ENCODE measurements around the gene ITIH4. TPM values are rescaled to one million over a fixed set of nuclear protein-coding genes. Genes with fewer than 3 reads are reported as not detected.

The ITIH4 gene
- total RNA-seq, 2 donors from 2014 or later = 6.0 to 6.2 TPM

- Histone ChIP-seq H3K4me3 (ENCODE audit: low read length) (no peak overlapping the region), H3K27me3 (ENCODE audit: control insufficient read depth, insufficient read depth, low read length, poor library complexity, severe bottlenecking) (no peaks in the 10 kb centered on the region), H3K9ac (ENCODE audit: extremely low read depth, low read length, poor library complexity, severe bottlenecking) (no peak overlapping the region), H3K27ac (ENCODE audit: low read depth, low read length) (no peak overlapping the region), H3K36me3 (ENCODE audit: control insufficient read depth, insufficient read depth, low read length) (no peaks in the 10 kb centered on the region), H3K9me3 (ENCODE audit: control insufficient read depth, low read length) (no peaks in the 10 kb centered on the region), H3K4me1 (ENCODE audit: control insufficient read depth, insufficient read depth, low read length) (no peaks in the 10 kb centered on the region)
- Mint-ChIP-seq H3K36me3 (ENCODE audit: low read depth) (no peaks in the 10 kb centered on the region), H3K4me1 (peaks cover 17% of the 10 kb centered on the region), H3K27me3 (ENCODE audit: insufficient read depth) (no peaks in the 10 kb centered on the region), H3K4me3 (no peak overlapping the region), H3K27ac (no peak overlapping the region), H3K9me3 (no peaks in the 10 kb centered on the region)
- no peak for DNase-seq
- WGBS, 2 experiments (ENCODE audit: insufficient coverage in 1 of 2, insufficient read length in 1 of 2) = 92 to 100% methylated on average over 2 to 4 of the region's 5 CpGs
- TF ChIP-seq CTCF (conservative IDR thresholded peaks at IDR 0.05) = no peak
Observed at GRCh38 chr3:52874160-52874701, 43.8 kb upstream of the ITIH4 start.

GRCh38 chr3:52873433-52874159 lies 43.1 kb upstream of the ITIH4 start:
- Histone ChIP-seq H3K4me1 (ENCODE audit: control insufficient read depth, insufficient read depth, low read length) (no peaks in the 10 kb centered on the region), H3K36me3 (ENCODE audit: control insufficient read depth, insufficient read depth, low read length) (no peaks in the 10 kb centered on the region), H3K27me3 (ENCODE audit: control insufficient read depth, insufficient read depth, low read length, poor library complexity, severe bottlenecking) (no peaks in the 10 kb centered on the region), H3K9me3 (ENCODE audit: control insufficient read depth, low read length) (no peaks in the 10 kb centered on the region), H3K9ac (ENCODE audit: extremely low read depth, low read length, poor library complexity, severe bottlenecking) (no peak overlapping the region), H3K4me3 (ENCODE audit: low read length) (no peak overlapping the region), H3K27ac (ENCODE audit: low read depth, low read length) (no peak overlapping the region)
- DNase-seq = peak; percentile 54
- peaks cover 17% of the 10 kb centered on the region for H3K4me1 Mint-ChIP-seq
- TF ChIP-seq CTCF (conservative IDR thresholded peaks at IDR 0.05) = no peak
- no peaks in the 10 kb centered on the region for H3K9me3 Mint-ChIP-seq
- H3K27ac Mint-ChIP-seq = no peak overlapping the region
- no peaks in the 10 kb centered on the region for H3K36me3 Mint-ChIP-seq (ENCODE audit: low read depth)
- H3K27me3 Mint-ChIP-seq (ENCODE audit: insufficient read depth) = no peaks in the 10 kb centered on the region
- H3K4me3 Mint-ChIP-seq = no peak overlapping the region
- WGBS, 2 experiments (ENCODE audit: insufficient coverage in 1 of 2, insufficient read length in 1 of 2) = 95% methylated on average over 7 to 8 of the region's 8 CpGs

GRCh38 chr3:52872245-52872644 lies 41.8 kb upstream of the ITIH4 start:
- DNase-seq = no peak
- H3K27ac ChIP-seq (ENCODE audit: low read depth, low read length) = no peak overlapping the region
- H3K9ac ChIP-seq (ENCODE audit: extremely low read depth, low read length, poor library complexity, severe bottlenecking) = no peak overlapping the region
- no peaks in the 10 kb centered on the region for H3K36me3 Mint-ChIP-seq (ENCODE audit: low read depth)
- H3K4me3 ChIP-seq (ENCODE audit: low read length) = no peak overlapping the region
- H3K27me3 ChIP-seq (ENCODE audit: control insufficient read depth, insufficient read depth, low read length, poor library complexity, severe bottlenecking) = no peaks in the 10 kb centered on the region
- H3K9me3 ChIP-seq (ENCODE audit: control insufficient read depth, low read length) = no peaks in the 10 kb centered on the region
- no peak overlapping the region for H3K4me3 Mint-ChIP-seq
- H3K4me1 Mint-ChIP-seq = peaks cover 17% of the 10 kb centered on the region
- H3K36me3 ChIP-seq (ENCODE audit: control insufficient read depth, insufficient read depth, low read length) = no peaks in the 10 kb centered on the region
- H3K27ac Mint-ChIP-seq = no peak overlapping the region
- 93% methylated on average over 3 of the region's 3 CpGs; no CpG with 5 or more reads in 1 of the 2 experiments for WGBS, 2 experiments (ENCODE audit: insufficient coverage in 1 of 2, insufficient read length in 1 of 2)
- H3K9me3 Mint-ChIP-seq = no peaks in the 10 kb centered on the region
- TF ChIP-seq CTCF (conservative IDR thresholded peaks at IDR 0.05) = no peak
- no peaks in the 10 kb centered on the region for H3K27me3 Mint-ChIP-seq (ENCODE audit: insufficient read depth)
- H3K4me1 ChIP-seq (ENCODE audit: control insufficient read depth, insufficient read depth, low read length) = no peaks in the 10 kb centered on the region
